ENCODE measurements around the gene RAP1GAP.

The RAP1GAP gene

GRCh38 chr1:21620011-21620410 lies 49.1 kb downstream of the RAP1GAP start:
- Histone ChIP-seq H3K4me1 (ENCODE audit: insufficient read depth, low read length) (no peaks in the 10 kb centered on the region), H3K9ac (ENCODE audit: low read depth, low read length) (no peak overlapping the region), H3K9me3 (ENCODE audit: insufficient read depth, low read length, severe bottlenecking) (no peaks in the 10 kb centered on the region), H2AFZ (ENCODE audit: low read depth, low read length) (no peak overlapping the region), H3K79me2 (ENCODE audit: insufficient read depth, low read length) (no peaks in the 10 kb centered on the region), H3K4me3 (ENCODE audit: low read depth in 1 of 2, low read length in 2 of 2) (no peak overlapping the region), H3K36me3 (ENCODE audit: insufficient read depth, low read length) (no peaks in the 10 kb centered on the region), H3K4me2 (ENCODE audit: insufficient read depth, low read length) (no peak overlapping the region), H3K27me3 (ENCODE audit: insufficient read depth, low read length, poor library complexity) (no peaks in the 10 kb centered on the region), H3K27ac (ENCODE audit: low read length) (no peak overlapping the region), H4K20me1 (ENCODE audit: insufficient read depth, low read length) (peaks cover 13% of the 10 kb centered on the region)
- DNase-seq (no peak), ATAC-seq (ENCODE audit: insufficient read depth, low read depth) (no peak)
- TF ChIP-seq CTCF (IDR thresholded peaks at IDR 0.05; ENCODE audit: borderline replicate concordance, extremely low read depth, low read length, poor library complexity, severe bottlenecking) (no peak), EZH2 (IDR thresholded peaks at IDR 0.05; ENCODE audit: borderline replicate concordance, low read depth, low read length, severe bottlenecking) (no peak)

- no peaks in the 10 kb centered on the region for H3K79me2 ChIP-seq (ENCODE audit: insufficient read depth, low read length)
- H3K36me3 ChIP-seq (ENCODE audit: insufficient read depth, low read length), result no peaks in the 10 kb centered on the region
- DNase-seq (no peak), ATAC-seq (ENCODE audit: insufficient read depth, low read depth) (no peak)
- no peaks in the 10 kb centered on the region for H3K9me3 ChIP-seq (ENCODE audit: insufficient read depth, low read length, severe bottlenecking)
- no peaks in the 10 kb centered on the region for H3K27me3 ChIP-seq (ENCODE audit: insufficient read depth, low read length, poor library complexity)
- H3K4me3 ChIP-seq (ENCODE audit: low read depth in 1 of 2, low read length in 2 of 2), result no peak overlapping the region
- H3K9ac ChIP-seq (ENCODE audit: low read depth, low read length), result no peak overlapping the region
- no peak overlapping the region for H3K4me2 ChIP-seq (ENCODE audit: insufficient read depth, low read length)
- H3K4me1 ChIP-seq (ENCODE audit: insufficient read depth, low read length), result no peaks in the 10 kb centered on the region
- H4K20me1 ChIP-seq (ENCODE audit: insufficient read depth, low read length), result peaks cover 13% of the 10 kb centered on the region
- H3K27ac ChIP-seq (ENCODE audit: low read length), result no peak overlapping the region
- H2AFZ ChIP-seq (ENCODE audit: low read depth, low read length), result no peak overlapping the region
- no peak for TF ChIP-seq EZH2 (IDR thresholded peaks at IDR 0.05; ENCODE audit: borderline replicate concordance, low read depth, low read length, severe bottlenecking)
Measured at GRCh38 chr1:21619375-21619947, 49.7 kb downstream of the RAP1GAP start.

DNA sequence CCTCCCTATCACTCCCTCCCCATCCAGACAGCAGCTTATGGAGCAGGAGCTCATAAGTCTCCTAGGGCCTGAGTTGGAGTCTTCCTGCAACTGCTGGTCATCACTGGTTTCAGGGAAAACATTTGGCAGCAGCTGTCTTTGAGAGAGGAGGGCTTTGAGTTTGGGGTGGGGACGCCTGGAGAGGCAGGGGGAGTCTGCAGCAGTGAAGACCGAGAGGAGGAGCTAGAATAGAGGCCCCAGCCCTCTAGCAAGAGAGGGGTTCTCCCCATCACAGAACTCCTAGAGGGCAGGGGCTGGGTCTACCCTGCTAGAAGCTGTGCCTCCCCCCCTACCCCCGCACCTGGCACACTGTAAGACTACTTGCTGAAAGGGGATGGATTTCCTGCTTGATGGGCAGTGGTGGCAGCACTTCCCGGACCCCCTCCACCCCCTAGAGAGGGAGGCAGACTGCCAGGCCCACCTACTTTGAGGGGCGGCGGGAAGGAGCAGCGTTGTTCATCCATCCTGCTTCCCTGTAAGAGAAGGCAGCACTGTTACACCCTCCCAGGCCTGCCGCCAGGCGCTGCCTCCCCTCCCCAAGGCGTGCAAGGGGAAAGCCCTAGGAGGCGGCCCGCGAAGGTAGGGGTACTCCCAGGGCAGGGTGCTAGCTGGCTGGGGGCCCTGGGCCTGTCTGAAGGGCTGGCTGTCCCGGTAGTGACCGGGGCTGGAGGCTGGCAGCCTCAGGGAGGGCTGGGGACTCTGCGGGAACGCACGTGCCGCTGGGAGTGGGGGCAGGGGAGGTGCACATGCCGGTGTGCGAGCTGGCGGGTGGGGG lies 50.4 kb downstream of the RAP1GAP start:
- Histone ChIP-seq H3K9me3 (ENCODE audit: insufficient read depth, low read length, severe bottlenecking) (no peaks in the 10 kb centered on the region), H2AFZ (ENCODE audit: low read depth, low read length) (no peak overlapping the region), H4K20me1 (ENCODE audit: insufficient read depth, low read length) (peaks cover 13% of the 10 kb centered on the region), H3K27ac (ENCODE audit: low read length) (no peak overlapping the region), H3K4me2 (ENCODE audit: insufficient read depth, low read length) (no peak overlapping the region), H3K4me1 (ENCODE audit: insufficient read depth, low read length) (no peaks in the 10 kb centered on the region), H3K27me3 (ENCODE audit: insufficient read depth, low read length, poor library complexity) (no peaks in the 10 kb centered on the region), H3K9ac (ENCODE audit: low read depth, low read length) (no peak overlapping the region), H3K36me3 (ENCODE audit: insufficient read depth, low read length) (no peaks in the 10 kb centered on the region), H3K4me3 (ENCODE audit: low read depth in 1 of 2, low read length in 2 of 2) (no peak overlapping the region), H3K79me2 (ENCODE audit: insufficient read depth, low read length) (no peaks in the 10 kb centered on the region)
- TF ChIP-seq EZH2 (IDR thresholded peaks at IDR 0.05; ENCODE audit: borderline replicate concordance, low read depth, low read length, severe bottlenecking), result no peak
- TF ChIP-seq CTCF (IDR thresholded peaks at IDR 0.05; ENCODE audit: borderline replicate concordance, extremely low read depth, low read length, poor library complexity, severe bottlenecking), result no peak
- ATAC-seq (ENCODE audit: insufficient read depth, low read depth) (no peak), DNase-seq (no peak)

GRCh38 chr1:21618059-21618458 lies 51.1 kb downstream of the RAP1GAP start:
- no peak for DNase-seq
- Histone ChIP-seq H3K4me3 (ENCODE audit: low read depth in 1 of 2, low read length in 2 of 2) (no peak overlapping the region), H3K4me2 (ENCODE audit: insufficient read depth, low read length) (no peak overlapping the region), H2AFZ (ENCODE audit: low read depth, low read length) (no peak overlapping the region), H3K79me2 (ENCODE audit: insufficient read depth, low read length) (no peaks in the 10 kb centered on the region), H3K36me3 (ENCODE audit: insufficient read depth, low read length) (no peaks in the 10 kb centered on the region), H4K20me1 (ENCODE audit: insufficient read depth, low read length) (peaks cover 13% of the 10 kb centered on the region), H3K27me3 (ENCODE audit: insufficient read depth, low read length, poor library complexity) (no peaks in the 10 kb centered on the region), H3K9ac (ENCODE audit: low read depth, low read length) (no peak overlapping the region), H3K4me1 (ENCODE audit: insufficient read depth, low read length) (no peaks in the 10 kb centered on the region), H3K9me3 (ENCODE audit: insufficient read depth, low read length, severe bottlenecking) (no peaks in the 10 kb centered on the region), H3K27ac (ENCODE audit: low read length) (no peak overlapping the region)
- TF ChIP-seq CTCF (IDR thresholded peaks at IDR 0.05; ENCODE audit: borderline replicate concordance, extremely low read depth, low read length, poor library complexity, severe bottlenecking), result no peak
- TF ChIP-seq EZH2 (IDR thresholded peaks at IDR 0.05; ENCODE audit: borderline replicate concordance, low read depth, low read length, severe bottlenecking), result no peak
- no peak for ATAC-seq (ENCODE audit: insufficient read depth, low read depth)
